GM12892 (cell line): ENCODE measurements around the gene KRTDAP.

Experiments
- POLR2A ChIP-seq: IDR thresholded peaks from 2 replicates; pipeline ENCODE4 v1.6.1; 2011; ENCODE audit warnings: low read depth, low read length, control low read depth
- POLR2AphosphoS5 ChIP-seq: IDR thresholded peaks from 2 replicates; pipeline ENCODE4 v1.6.1; 2011; ENCODE audit warnings: low read depth, low read length, control low read depth

DNA sequence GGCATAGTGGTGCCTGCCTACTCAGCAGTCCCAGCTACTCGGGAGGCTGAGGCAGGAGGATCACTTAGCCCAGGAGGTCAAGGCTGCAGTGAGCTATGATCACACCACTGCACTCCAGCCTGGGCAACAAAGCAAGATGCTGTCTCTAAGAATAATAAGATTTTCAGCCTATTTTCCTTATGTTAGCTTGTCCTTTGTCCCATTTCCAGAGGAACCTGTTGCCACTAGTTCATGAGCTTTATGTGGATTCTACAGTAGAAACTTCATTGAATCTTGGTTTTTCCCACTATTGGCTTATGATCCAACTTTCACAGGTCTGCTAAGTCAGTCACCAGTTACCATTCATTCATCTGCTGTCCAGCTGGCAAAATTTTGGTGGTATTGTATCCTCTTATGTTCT lies 24.0 kb downstream of the KRTDAP start:
- TF ChIP-seq POLR2AphosphoS5 (no peak), POLR2A (no peak)
